ENCODE results near the gene SSPN.

The SSPN gene

DNA sequence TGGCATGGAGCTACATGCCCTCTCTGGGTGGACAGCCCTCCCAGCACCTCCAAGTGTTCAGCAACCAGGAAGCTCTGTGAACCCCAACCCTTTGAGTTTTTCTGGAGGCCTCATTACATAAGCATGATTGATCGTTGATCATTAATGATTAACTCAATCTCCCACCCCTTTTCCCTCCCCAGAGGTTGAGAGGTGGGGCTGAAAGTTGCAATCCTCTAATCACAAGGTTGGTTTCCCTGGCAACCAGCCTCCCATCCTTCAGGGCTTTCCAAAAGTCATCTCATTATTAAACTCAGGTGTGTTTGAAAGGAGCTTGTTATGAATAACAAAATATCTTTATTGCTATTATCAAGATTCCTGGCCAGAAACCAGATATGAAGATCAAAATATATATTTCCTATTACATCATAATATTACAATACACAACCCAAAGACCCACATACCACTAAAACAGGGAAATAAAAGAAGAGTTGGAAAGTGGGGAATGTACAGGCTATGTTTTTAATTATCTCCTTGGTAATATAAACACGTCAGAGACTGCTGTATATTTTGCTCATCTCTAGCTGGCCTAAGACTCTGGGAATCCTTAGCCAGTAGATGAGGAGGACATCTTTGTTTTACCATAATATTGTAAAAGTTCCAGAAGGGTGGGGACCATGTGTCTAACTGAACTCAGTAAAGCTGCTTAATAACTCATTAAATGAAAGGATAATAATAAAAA lies 73.6 kb downstream of the SSPN start:
- no peak for FAIRE-seq

DNA sequence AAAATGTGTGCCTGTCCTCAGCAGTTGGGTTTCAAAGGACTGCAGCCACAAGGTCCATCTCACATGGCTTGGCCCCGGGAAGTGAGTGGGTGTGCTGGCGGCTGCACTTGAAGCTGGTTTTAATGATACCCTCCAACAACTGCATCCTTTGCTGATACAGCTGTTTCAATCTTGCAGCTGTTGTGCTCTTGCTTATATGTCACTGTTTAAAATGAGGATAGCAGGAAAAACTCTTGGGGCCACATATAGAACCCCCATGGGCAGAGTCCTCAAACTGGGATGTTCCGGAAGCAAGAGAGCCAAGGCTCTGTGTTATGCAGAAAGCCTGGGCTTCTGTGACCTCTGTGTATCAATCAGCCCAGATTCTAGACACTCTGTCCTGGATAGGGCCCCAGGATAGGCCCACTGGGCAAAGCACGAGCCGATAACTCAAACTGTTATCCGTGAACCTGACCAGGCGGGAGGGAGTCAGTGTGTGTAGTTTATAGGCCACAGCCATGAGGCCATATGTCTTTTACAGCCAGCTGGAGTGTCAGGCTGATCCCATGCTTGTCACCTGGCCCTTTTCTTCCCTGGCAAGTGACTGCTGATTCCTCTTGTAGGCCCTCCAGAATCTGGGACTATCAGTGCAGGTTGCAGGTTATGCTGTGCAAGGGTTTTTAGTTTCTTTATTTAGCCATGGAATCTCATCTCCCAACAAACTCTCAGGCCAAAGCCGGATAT lies 74.3 kb downstream of the SSPN start:
- no peak for FAIRE-seq

DNA sequence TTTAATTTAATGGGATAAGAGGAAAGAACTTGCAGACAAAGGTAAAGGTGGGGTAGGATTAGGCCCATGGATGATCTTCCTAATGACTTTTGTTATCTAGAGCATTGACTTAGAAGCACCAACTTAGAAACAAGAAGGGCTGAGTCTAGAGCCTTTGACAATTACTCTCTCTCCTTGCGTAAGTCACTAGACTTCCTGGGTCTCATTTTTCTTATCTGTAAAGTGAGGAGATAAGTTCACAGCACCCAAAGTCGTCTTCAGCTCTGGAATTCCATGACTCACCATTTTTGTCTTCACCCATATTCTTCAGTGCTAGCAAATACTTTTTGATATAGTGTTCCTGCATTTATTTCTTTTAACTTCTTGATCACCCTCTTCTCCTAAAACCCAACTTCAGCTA lies 75.7 kb downstream of the SSPN start:
- FAIRE-seq = no peak

DNA sequence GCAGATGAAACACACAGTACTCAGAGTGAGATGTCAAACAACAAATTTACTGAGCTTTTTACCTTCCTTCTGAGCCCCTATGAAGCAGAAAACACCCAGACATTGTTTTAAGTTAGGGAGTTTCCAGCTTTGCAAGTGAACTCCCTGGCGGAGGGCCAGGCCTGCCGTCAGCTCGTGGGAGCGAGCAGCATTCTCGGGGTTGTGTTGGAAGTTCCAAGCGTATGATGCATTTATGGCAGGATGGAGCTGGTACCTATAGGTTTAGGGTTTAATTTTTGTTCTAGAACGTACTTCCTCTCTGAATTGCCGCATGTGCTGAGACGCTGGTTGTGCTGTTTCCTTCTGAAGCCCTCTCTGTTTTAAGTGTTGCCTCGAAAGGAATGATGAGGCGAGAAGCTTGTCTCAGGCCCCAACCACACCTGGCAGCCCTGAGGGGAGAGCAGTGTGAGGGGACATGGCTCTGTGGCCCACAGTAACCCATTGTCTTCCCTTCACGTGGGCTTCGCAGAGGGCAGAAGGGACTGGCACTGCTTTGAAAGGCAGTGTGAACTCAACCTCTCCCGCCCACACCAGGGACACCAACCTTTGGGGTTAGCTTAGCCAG lies 76.6 kb downstream of the SSPN start:
- no peak for FAIRE-seq

DNA sequence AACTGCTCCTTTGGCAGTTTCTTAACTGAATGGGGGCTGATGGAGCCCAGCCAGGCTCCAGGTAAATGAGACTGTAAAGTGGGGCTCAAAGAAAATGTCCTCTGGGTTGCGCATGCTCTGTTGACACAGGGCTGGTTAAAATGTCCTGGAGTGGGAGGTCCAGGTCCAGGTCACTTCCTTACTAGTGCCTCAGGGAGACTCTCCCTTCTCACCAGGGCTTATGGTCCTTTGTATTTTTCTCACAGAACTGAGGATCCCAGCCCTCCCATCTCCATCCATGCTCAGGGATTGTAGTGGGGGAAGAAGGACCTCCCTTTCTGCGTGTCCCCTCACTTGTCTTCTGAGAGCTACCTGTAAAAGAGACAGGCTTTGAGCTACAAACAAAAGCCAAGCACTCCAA lies 77.5 kb downstream of the SSPN start:
- no peak for FAIRE-seq

DNA sequence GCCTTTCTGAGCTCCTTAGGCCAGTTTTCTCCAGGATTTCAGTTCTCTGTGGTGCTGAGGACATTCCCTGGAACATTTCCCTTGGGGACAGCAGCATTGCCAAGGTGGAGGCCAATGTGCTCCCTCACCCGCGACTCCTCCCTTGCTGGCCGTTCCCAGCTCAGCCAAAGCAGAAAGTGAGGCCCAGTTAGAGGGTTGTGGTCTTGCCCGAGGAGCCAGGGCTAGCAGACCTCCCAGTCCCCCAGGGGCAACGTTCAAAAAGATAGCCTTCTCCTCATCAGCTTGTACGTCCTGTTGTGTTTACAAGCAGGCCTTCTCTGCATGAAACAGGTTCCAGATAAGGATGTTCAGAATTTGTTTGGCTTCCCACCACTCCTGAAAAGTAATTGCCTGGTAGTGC lies 78.4 kb downstream of the SSPN start:
- no peak for FAIRE-seq

DNA sequence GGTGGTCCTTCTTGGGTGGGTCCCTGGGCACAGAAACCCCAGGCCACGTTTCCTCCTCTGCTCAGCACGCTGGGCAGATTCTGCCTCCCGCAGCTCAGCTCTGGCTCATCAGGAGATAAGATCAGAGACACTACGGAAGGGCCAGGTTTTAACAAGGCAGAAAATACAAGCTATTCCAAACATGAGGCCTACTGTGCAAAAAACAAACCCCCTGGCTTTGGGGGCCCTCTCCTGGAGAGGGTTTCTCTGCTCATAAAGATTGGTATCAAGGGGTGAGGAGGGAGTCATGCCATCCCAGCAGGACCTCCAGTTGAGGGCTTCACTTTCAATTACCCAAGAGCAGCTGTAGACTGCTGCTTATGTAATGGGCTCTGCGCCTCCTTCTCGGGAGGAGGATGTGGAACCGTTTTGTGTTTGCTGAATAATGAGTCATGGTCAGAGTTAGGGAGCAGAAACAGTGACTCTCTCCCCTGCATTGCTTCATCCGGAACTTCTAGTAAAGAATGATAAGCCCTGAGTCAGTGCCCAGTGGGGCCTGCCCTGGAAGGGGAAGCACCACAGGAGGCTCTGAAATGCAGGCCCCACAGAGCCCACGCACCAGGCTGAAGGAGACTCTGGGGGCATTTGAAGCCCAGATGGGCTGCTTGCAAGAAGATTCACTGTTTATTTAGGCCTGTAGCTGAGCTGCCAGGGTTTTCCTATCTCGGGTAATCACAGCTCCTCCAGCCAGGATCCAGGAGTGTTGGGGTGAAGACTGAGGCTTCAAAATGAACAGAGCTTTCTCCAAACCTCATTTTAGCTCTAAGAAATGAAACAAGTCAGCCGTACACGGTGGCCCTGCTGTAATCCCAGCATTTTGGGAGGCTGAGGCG lies 79.3 kb downstream of the SSPN start:
- FAIRE-seq = no peak

DNA sequence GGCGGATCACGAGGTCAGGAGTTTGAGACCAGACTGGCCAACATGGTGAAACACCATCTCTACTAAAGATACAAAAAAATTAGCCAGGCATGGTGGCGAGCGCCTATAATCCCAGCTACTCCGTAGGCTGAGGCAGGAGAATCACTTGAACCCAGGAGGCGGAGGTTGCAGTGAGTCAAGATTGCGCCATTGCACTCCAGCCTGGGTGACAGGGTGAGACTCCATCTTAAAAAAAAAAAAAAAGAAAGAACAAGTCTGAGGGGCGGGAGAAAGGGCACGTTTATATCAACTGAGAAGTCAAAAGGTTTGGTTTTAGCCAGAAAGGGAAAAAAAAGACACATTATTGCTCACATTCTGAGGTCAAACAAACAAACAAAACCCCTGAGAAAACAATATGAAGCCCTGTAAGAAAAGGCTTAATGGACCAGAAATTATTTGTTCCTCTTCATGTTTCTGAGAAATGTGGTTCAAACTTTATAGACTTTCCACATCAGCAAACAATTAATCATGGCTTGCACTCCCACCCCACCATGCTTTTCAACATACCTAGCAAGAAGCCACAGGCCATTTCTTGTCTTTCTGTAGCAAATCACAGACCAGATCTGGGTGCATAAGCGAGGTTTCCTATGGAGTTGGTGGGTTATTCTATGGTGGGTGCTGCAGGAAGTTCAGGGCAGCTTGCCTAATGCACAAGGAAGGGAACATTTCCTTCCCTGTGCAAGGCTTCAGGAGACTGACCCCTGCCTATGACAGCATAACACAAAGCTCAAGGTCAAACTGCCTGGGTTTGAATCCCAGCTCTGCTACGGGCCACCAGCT lies 80.1 kb downstream of the SSPN start:
- FAIRE-seq = no peak

DNA sequence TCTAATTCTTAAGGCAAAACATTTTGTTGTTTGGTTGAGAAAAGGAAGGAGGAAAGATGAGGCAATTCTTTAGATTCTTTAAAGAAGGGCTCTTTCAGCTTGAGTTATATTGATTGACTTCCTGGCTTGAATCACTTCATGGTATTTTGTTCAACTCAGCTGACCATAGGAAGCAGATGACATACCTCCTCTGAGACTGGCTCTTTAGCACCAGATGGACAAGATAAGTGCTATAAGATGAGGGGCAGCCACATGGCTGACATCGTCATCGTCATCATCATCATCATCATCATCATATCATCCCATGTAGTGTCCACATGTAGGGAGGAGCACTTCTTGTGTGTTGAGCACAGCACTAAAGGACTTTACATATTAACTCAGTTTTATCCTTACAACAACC lies 81.3 kb downstream of the SSPN start:
- no peak for FAIRE-seq

DNA sequence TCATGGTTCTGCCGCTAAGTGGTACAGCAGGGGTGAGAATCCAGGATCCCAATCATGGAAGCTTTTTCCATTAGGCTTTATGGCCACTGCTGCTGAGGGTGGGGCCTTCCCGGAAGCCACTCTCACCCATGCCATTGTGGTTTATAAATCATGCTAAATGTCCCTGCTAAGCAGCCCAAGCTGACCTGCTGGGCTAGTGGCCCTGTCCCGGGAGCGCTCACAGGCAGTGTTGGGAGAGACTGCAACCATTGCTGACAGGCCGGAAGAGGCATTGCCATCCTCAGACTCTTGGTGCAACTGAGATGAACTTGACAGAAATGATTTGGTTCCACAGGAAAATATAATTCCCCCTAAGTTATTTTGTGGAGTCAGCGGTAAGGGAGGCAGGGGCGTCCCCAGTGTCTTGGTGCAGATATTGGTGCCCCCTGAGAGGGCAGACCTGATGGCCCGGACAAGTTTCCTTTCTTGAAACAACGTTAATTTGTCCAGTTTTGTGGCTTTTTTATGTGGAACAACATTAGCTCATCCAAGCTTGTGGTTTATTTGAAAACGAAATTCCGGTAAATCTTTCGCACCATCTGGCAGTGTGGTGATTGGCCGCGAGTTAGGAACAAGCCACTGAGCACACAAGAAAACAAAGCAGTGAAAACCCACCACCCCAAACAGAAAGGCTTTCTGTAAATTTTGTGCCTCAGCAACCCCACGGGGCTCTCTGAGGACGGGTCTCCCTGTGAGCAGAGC lies 82.3 kb downstream of the SSPN start:
- FAIRE-seq = no peak

DNA sequence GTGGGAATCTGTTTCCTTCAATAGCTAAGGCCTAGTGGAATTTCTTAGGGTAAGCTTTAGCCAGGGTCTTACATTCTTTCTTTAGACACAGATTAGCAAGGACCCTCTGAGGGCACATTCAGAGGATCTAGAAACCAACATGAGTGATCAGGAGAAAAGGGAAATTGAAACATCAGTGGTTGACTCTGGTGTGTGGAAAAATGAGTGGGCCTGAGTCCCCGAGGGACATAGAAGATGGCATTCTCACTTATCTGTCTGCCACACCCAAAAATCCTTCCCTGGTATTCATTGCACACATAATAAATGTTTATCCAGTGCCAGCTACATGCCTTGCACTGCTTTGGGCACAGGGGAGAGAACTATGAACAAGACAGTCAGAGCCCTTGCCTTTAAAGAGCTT lies 82.9 kb downstream of the SSPN start:
- no peak for FAIRE-seq

DNA sequence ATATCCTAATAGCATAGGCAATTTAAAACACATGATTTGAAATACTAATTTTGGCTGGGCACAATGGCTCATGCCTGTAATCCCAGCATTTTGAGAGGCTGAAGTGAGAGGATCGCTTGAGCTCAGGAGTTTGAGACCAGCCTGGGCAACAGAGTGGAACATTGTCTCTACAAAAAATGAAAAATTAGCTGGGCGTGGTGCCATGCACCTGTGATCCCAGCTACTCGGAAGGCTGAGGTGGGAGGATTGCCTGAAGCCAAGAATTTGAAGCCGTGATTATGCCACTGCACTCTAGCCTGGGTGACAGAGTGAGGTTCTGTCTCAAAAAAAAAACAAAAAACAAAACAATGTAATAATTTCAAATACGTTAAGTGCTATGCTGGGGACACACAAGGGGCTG lies 83.3 kb downstream of the SSPN start:
- FAIRE-seq = no peak

DNA sequence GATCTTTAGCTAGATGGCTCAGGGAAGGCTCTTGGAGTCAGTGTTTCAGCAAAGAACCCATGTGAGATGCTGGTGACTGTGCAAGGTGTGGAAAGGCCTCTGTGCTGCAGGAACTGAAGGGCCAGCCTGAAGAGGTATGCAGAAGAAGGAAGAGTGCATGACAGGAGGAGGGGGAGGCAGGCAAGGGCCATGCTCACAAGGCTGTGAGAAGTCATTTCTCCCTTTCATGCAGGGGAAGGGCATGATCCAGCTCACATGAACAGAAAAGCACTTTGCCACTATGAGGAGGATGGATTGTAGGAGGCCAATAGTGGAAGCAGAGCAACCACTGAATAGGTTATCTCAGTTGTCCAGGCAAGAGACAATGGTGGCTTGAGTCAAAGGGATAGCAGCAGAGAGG lies 83.7 kb downstream of the SSPN start:
- FAIRE-seq = no peak

DNA sequence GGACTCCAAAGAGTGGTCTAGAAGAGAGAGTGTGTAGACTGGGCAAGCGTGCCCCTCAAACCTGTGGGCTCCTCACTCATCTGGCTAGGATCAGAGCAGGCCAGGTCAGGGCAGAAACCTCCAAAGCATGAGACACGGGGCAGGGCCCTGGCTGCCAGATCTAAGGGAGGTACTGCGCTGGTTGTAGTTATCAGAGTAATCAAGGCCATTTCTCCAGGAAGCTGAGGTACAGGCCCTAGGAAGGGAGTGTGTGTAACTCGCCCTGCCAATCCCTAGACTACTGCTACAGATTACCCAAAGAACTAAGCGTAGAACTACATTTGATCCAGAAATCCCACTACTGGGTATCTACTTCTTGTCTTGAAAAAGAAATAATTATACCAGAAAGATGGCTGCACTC lies 84.5 kb downstream of the SSPN start:
- FAIRE-seq = no peak

DNA sequence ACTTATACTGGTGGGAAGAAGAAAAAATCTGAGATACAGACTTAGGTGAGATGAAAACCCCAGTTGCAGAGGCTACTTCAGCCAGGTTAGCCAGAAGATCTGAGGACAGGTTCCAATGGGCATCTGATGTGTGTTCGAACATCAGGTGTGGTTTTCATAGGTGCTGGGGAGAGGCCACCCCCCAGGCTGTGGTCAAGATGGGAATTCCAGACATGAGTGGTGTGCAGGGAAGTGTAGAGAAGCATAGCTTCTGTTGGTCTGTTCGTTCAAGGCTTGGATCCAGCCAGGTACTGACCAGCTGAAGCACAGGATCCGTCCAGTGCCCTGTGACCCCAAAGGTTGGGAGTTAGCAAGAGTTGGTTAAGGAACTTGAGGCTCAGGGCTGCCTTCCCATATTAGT lies 85.5 kb downstream of the SSPN start:
- FAIRE-seq = no peak

DNA sequence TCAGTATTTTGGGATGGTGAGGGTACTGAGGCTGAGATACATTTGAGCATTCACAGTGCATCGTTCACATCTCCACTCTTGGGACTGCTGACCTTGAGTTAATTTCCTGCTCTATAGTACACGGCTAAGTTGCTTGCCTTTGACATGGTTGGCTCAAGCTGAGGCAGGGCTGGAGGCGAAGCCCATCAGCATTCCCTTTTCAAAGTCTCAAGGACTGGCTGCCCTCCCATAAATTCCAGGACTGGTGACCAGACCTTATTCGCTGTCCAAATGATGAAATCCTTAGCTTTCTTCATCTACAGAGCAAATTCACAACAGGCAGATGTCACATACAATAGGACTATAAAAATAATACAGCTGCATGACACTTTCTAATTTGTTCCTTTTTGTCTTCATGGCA lies 85.9 kb downstream of the SSPN start:
- FAIRE-seq = no peak

DNA sequence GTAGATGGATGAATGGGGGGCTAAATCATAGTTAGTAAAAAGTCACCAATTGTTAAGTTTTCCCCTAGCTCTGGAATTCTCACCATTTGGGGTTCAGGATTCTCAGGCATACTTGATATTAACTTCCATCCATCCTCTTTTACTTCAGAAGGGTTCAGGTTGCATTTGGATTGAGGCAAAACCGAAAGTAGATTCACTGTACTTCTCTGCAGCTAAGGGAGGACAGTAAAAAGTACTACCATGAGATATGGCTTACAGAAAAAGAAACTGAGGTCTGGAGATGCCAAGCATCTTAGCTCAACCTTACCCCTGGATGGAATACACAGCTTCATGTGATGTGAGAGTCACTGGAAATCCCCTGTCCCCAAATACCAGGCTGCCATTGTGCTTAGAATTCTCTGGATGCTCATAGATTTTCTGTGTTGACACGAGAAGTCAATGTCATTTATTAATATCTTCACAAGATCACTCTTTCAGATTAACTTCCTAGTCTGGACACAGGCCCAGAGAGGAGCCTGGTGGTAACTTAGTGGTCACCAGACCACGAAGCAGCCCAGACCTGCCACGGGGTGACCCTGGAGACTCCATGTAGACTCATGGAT lies 87.1 kb downstream of the SSPN start:
- no peak for FAIRE-seq

DNA sequence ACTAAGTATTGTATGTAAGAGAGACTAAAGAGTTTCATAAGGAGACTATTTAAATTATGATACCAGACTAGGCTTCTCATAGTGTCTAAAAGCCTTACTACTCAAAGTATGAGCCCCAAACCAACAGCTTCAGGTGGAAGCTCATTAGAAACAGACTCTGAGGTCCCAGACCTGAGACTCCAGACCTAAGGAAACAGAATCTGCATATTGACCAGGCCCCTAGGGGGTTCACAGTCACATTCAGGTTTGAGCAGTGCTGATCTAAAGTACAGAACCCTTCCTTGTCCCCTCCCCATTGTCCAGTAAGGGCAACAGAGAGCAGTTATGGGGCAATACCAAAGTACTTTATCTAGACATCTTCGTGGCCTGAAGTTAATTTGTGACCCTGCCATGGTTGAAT lies 87.7 kb downstream of the SSPN start:
- no peak for FAIRE-seq

DNA sequence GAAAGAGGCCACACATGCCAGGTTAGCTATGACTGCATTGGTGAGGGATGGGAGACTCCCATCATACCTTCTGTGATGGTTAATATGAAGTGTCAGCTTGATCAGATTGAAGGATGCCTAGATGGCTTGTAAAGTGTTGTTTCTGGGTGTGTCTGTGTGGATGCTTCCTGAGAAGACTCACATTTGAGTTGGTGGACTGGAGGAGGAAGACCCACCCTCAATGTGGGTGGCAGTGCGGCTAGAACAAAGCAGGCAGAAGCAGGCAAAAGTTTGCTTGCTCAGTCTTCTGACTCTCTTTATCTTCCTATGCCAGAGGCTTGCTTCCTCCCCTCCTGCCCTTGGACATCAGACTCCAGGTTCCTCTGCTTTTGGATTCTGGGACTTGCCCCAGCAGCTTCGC lies 88.2 kb downstream of the SSPN start:
- no peak for FAIRE-seq

DNA sequence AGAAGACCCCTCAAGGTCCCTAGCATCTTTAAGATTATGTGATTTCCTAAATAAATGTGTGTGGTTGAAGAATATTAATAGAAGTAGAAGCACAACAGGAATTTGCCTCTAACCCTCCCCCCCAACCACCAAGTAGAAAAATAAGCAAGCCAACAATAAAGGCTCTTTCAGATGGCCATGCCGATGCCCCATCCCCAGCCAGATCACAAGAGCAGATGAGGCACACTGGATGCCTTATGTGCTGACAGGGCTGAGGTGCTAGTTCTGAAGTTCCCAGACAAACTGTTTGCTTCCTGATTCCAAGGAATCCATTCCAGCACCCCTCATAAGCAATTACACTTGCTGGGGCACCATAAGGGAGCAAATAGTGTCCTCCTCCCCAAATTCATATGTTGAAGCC lies 90.0 kb downstream of the SSPN start:
- FAIRE-seq = no peak

DNA sequence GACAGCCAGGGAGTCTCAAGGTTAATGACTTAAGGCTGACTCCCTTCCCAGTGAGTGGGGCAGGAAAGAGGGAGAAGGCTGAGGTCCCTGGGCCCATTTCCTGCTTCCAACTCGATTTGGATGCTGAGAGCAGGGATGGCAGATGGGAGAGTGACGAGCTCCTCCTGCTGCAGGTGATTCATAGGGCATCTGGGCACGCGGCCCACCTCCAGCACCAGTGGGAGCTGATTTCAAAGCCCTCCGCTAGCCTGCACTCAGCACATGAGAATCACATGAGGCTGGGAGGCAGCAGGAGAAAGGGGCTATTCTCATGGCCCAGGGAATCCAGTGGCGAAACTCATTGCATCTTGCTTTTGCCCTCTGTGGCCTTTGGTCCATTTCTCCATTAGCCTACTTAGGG lies 90.8 kb downstream of the SSPN start:
- no peak for FAIRE-seq
